NCI-H1694 (cell line): ENCODE data around the gene GALNT2.
A peak's percentile ranks its signal among the peaks of the same experiment; 100 is the strongest.

Source experiments
- DNase-seq: peaks from one replicate; lab custom pipeline; 2025; lab: John Stamatoyannopoulos, UW

Gene GALNT2

GRCh38 chr1:230091473-230092231, 24.6 kb downstream of the GALNT2 start:
- no peak for DNase-seq

- no peak for DNase-seq
These were observed 27.7 kb downstream of the GALNT2 start for GRCh38 chr1:230094746-230095145.

- DNase-seq: no peak
These were observed 28.9 kb downstream of the GALNT2 start for GRCh38 chr1:230095938-230096337.

GRCh38 chr1:230097370-230097769, 30.3 kb downstream of the GALNT2 start:
- DNase-seq: no peak

- DNase-seq: no peak
These were observed 31.7 kb downstream of the GALNT2 start for GRCh38 chr1:230098723-230099122.

- peak; percentile 74 for DNase-seq
These were observed 32.4 kb downstream of the GALNT2 start for GRCh38 chr1:230099465-230099864.

- DNase-seq: no peak
These were observed 33.9 kb downstream of the GALNT2 start for GRCh38 chr1:230100932-230101331.

GRCh38 chr1:230101556-230101955, 34.5 kb downstream of the GALNT2 start:
- DNase-seq: no peak

- DNase-seq: no peak
These were observed 35.0 kb downstream of the GALNT2 start for GRCh38 chr1:230102046-230102445.

GRCh38 chr1:230102472-230102871, 35.4 kb downstream of the GALNT2 start:
- DNase-seq: no peak

- DNase-seq: no peak
These were observed 36.5 kb downstream of the GALNT2 start for GRCh38 chr1:230103306-230104173.

GRCh38 chr1:230104395-230105244, 37.6 kb downstream of the GALNT2 start:
- peak; percentile 38 for DNase-seq

- DNase-seq: no peak
These were observed 38.3 kb downstream of the GALNT2 start for GRCh38 chr1:230105245-230105753.

- DNase-seq: no peak
These were observed 39.0 kb downstream of the GALNT2 start for GRCh38 chr1:230105754-230106625.

GRCh38 chr1:230107941-230108340, 40.9 kb downstream of the GALNT2 start:
- no peak for DNase-seq

- DNase-seq: no peak
These were observed 41.5 kb downstream of the GALNT2 start for GRCh38 chr1:230108580-230108979.

- no peak for DNase-seq
These were observed 42.0 kb downstream of the GALNT2 start for GRCh38 chr1:230109066-230109465.

GRCh38 chr1:230109895-230110667, 43.0 kb downstream of the GALNT2 start:
- DNase-seq: no peak

GRCh38 chr1:230110971-230111370, 43.9 kb downstream of the GALNT2 start:
- DNase-seq: no peak

- no peak for DNase-seq
These were observed 45.2 kb downstream of the GALNT2 start for GRCh38 chr1:230112131-230112701.
